Measurements from ENCODE around the gene PTAFR.

DNA sequence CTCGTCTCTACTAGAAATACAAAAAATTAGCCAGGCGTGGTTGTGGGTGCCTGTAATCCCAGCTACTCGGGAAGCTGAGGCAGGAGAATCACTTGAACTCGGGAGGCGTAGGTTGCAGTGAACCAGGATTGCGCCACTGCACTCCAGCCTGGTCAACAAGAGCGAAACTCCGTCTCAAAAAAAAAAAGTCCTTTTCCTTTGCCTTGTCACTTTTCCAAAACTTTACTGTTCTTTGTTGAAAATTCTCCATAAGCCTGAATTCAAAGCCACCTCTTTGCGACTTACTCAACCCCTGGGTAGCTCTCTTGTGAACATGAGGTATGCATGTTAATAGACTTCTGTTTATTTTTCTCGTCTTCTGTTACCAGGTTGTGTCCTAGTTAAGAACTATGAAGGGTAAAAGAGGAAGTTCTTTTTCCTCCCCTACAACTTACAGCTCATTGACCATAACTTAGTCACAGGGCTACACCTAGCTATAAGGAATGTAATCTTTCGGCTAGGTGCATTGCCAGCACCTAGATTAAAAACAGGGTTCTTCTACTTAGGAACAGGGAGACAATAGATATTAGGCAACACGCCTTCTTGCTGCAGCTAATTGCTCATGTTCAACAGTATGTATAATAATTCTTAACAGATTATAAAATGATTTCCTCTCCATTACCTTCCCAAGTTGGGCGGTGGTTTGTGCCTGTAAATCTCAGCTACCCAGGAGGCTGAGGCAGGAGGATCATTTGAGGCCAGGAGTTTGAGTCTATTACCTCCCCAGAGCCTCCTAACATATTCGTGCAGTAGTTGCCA lies 40.9 kb downstream of the PTAFR start:
- TF ChIP-seq, protein P1, sequence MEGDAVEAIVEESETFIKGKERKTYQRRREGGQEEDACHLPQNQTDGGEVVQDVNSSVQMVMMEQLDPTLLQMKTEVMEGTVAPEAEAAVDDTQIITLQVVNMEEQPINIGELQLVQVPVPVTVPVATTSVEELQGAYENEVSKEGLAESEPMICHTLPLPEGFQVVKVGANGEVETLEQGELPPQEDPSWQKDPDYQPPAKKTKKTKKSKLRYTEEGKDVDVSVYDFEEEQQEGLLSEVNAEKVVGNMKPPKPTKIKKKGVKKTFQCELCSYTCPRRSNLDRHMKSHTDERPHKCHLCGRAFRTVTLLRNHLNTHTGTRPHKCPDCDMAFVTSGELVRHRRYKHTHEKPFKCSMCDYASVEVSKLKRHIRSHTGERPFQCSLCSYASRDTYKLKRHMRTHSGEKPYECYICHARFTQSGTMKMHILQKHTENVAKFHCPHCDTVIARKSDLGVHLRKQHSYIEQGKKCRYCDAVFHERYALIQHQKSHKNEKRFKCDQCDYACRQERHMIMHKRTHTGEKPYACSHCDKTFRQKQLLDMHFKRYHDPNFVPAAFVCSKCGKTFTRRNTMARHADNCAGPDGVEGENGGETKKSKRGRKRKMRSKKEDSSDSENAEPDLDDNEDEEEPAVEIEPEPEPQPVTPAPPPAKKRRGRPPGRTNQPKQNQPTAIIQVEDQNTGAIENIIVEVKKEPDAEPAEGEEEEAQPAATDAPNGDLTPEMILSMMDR (IDR thresholded peaks at IDR 0.05; ENCODE audit: borderline replicate concordance, extremely low read depth, low read length, poor library complexity, severe bottlenecking) = no peak
- TF ChIP-seq EZH2 (IDR thresholded peaks at IDR 0.05; ENCODE audit: borderline replicate concordance, low read depth, low read length, severe bottlenecking) = no peak

Measured in DND-41 (cell line).